Measurements from ENCODE around the gene ARID1A. TPM values are rescaled to one million over a fixed set of nuclear protein-coding genes. Genes with fewer than 3 reads are reported as not detected.

The ARID1A gene
- total and polyA plus RNA-seq, 9 donors = 27.6 to 102 (median 62.1) TPM

- intact Hi-C loops (cut with DNase I) = no loop called here
- Histone ChIP-seq H3K4me3 (no peak overlapping the region), H3K36me3 (no peaks in the 10 kb centered on the region), H3K4me1 (ENCODE audit: insufficient read depth) (peaks cover 20% of the 10 kb centered on the region), H3K9me3 (no peaks in the 10 kb centered on the region), H3K27me3 (no peaks in the 10 kb centered on the region), H3K27ac (peak overlapping the region in 1 of 2 donors; percentile 22)
- DNase-seq = no peak
- WGBS, 3 donors = 84 to 90% (median 86%) methylated on average over 4 of the region's 4 CpGs
- TF ChIP-seq POLR2A (IDR thresholded peaks at IDR 0.05) = no peak
- TF ChIP-seq EP300 (IDR thresholded peaks at IDR 0.05) = no peak
- TF ChIP-seq CTCF (IDR thresholded peaks at IDR 0.05) = no peak
Measured at GRCh38 chr1:26767714-26768113, 71.9 kb downstream of the ARID1A start.

- peak in 1 of 5 donors; percentile 18 for DNase-seq
- WGBS, 3 donors = 5 to 12% (median 6%) methylated on average over 3 of the region's 3 CpGs
- intact Hi-C loops (cut with DNase I) = no loop called here
- Histone ChIP-seq H3K9me3 (no peaks in the 10 kb centered on the region), H3K4me1 (ENCODE audit: insufficient read depth) (peaks cover 20% of the 10 kb centered on the region), H3K4me3 (no peak overlapping the region), H3K27me3 (no peaks in the 10 kb centered on the region), H3K27ac (peak overlapping the region in 1 of 2 donors; percentile 22), H3K36me3 (no peaks in the 10 kb centered on the region)
- TF ChIP-seq POLR2A (IDR thresholded peaks at IDR 0.05) (no peak), EP300 (IDR thresholded peaks at IDR 0.05) (no peak), CTCF (IDR thresholded peaks at IDR 0.05) (no peak)
Measured at GRCh38 chr1:26768755-26769154, 72.9 kb downstream of the ARID1A start.

- Histone ChIP-seq H3K4me3 (no peak overlapping the region), H3K36me3 (no peaks in the 10 kb centered on the region), H3K27ac (peak overlapping the region; percentile 12 to 52), H3K9me3 (no peaks in the 10 kb centered on the region), H3K4me1 (ENCODE audit: insufficient read depth) (peaks cover 22% of the 10 kb centered on the region), H3K27me3 (no peaks in the 10 kb centered on the region)
- intact Hi-C loops (cut with DNase I) = no loop called here
- DNase-seq = no peak
- TF ChIP-seq CTCF (IDR thresholded peaks at IDR 0.05) = no peak
- no peak for TF ChIP-seq POLR2A (IDR thresholded peaks at IDR 0.05)
- no peak for TF ChIP-seq EP300 (IDR thresholded peaks at IDR 0.05)
- WGBS, 3 donors = 29 to 39% (median 36%) methylated on average over 3 of the region's 3 CpGs
Measured at GRCh38 chr1:26771285-26771642, 75.4 kb downstream of the ARID1A start.

- peak overlapping the region; percentile 12 to 52 for H3K27ac ChIP-seq
- H3K36me3 ChIP-seq = no peaks in the 10 kb centered on the region
- intact Hi-C loops (cut with DNase I) = no loop called here
- H3K9me3 ChIP-seq = no peaks in the 10 kb centered on the region
- 51 to 69% (median 56%) methylated on average over 2 of the region's 2 CpGs for WGBS, 3 donors
- peak; percentile 61 to 81 (median 70) for DNase-seq
- no peaks in the 10 kb centered on the region for H3K27me3 ChIP-seq
- peaks cover 22% of the 10 kb centered on the region for H3K4me1 ChIP-seq (ENCODE audit: insufficient read depth)
- TF ChIP-seq CTCF (IDR thresholded peaks at IDR 0.05) = no peak
- TF ChIP-seq POLR2A (IDR thresholded peaks at IDR 0.05) = no peak
- TF ChIP-seq EP300 (IDR thresholded peaks at IDR 0.05) = no peak
- H3K4me3 ChIP-seq = no peak overlapping the region
Measured at GRCh38 chr1:26771643-26772321, 76.0 kb downstream of the ARID1A start.

Measured in ovary (tissue), 9 donors.